Vagina (tissue), 2 donors: ENCODE results near the gene ADARB2.

Experiments
- POLR2A ChIP-seq, 2 donors: fragments of 450-650 bp; IDR thresholded peaks; one replicate each; pipeline ENCODE4 v1.6.1; 2017; ENCODE audit warnings: antibody characterized with exemption in 2 of 2, mild to moderate bottlenecking in 2 of 2, moderate library complexity in 2 of 2
- POLR2AphosphoS5 ChIP-seq, 2 donors: sonication (generic); formaldehyde crosslinking; IDR thresholded peaks; one replicate each; pipeline ENCODE4 v1.9.0; 2017; ENCODE audit warnings: antibody characterized with exemption in 2 of 2, mild to moderate bottlenecking in 2 of 2, low read depth in 1 of 2; ENCODE audit not compliant: insufficient read depth in 1 of 2

- TF ChIP-seq POLR2A (IDR thresholded peaks at IDR 0.05) = no peak
- TF ChIP-seq POLR2AphosphoS5 (IDR thresholded peaks at IDR 0.05; ENCODE audit: insufficient read depth in 1 of 2, low read depth in 1 of 2) = no peak
Measured at GRCh38 chr10:1546431-1547110, 190.8 kb downstream of the ADARB2 start.
